Common myeloid progenitor, CD34-positive (primary cell): Measurements from ENCODE around the gene ERFL.

ENCODE experiments used
- CTCF ChIA-PET: fragments of 350-600 bp; sonication (Branson Sonifier 250); formaldehyde crosslinking; loops from one replicate; lab custom pipeline; 2021; ENCODE audit warnings: antibody characterized with exemption; lab: Charles Lee
- POLR2A ChIA-PET: fragments of 350-600 bp; sonication (Branson Sonifier 250); formaldehyde crosslinking; loops from one replicate; lab custom pipeline; 2021; ENCODE audit warnings: antibody characterized with exemption; lab: Charles Lee
- DNase-seq, 3 donors: peaks; one replicate each; pipeline versions ENCODE4 v3.0.0 to v3.0.0-alpha.2; 2013
- H3K27ac ChIP-seq, 2 experiments: 1 replicate in 1 of 2; 2 replicates in 1 of 2; pipeline ENCODE4 v1.7.0; 2013; ENCODE audit warnings: inconsistent platforms in 2 of 2, low read length in 2 of 2, mild to moderate bottlenecking in 2 of 2, low read depth in 1 of 2, moderate library complexity in 1 of 2; ENCODE audit not compliant: severe bottlenecking in 2 of 2, insufficient read depth in 1 of 2, poor library complexity in 1 of 2
- H3K27me3 ChIP-seq, 5 experiments: replicated peaks in 2 of 5; 1 replicate in 3 of 5; 2 replicates in 2 of 5; pipeline versions ENCODE4 v1.6.1 to v1.7.0; 2013; ENCODE audit warnings: low read length in 4 of 5, mild to moderate bottlenecking in 2 of 5, moderate library complexity in 2 of 5, inconsistent platforms in 1 of 5; ENCODE audit not compliant: insufficient read depth in 5 of 5, control insufficient read depth in 4 of 5
- H3K36me3 ChIP-seq, 4 experiments: 1 replicate in 2 of 4; 2 replicates in 2 of 4; pipeline versions ENCODE4 v1.6.1 to v1.7.0; 2013; ENCODE audit warnings: low read length in 3 of 4, control low read depth in 1 of 4, mild to moderate bottlenecking in 1 of 4; ENCODE audit not compliant: control insufficient read depth in 4 of 4, insufficient read depth in 4 of 4
- H3K4me1 ChIP-seq, 4 experiments: 1 replicate in 3 of 4; 2 replicates in 1 of 4; pipeline versions ENCODE4 v1.6.1 to v1.7.1; 2013; ENCODE audit warnings: low read length in 3 of 4, mild to moderate bottlenecking in 3 of 4, control low read depth in 1 of 4, inconsistent platforms in 1 of 4, moderate library complexity in 1 of 4; ENCODE audit not compliant: control insufficient read depth in 4 of 4, insufficient read depth in 4 of 4; ENCODE audit errors: control extremely low read depth in 1 of 4
- H3K4me3 ChIP-seq, 7 experiments: 1 replicate in 4 of 7; 2 replicates in 3 of 7; pipeline versions ENCODE4 v1.5.1 to v1.7.0; 2013; ENCODE audit warnings: mild to moderate bottlenecking in 7 of 7, low read length in 6 of 7, moderate library complexity in 6 of 7, inconsistent platforms in 2 of 7, low read depth in 2 of 7, control low read depth in 1 of 7; ENCODE audit not compliant: insufficient read depth in 4 of 7, control insufficient read depth in 1 of 7; ENCODE audit errors: extremely low read depth in 1 of 7
- H3K9me3 ChIP-seq, 5 experiments: 1 replicate in 4 of 5; 2 replicates in 1 of 5; pipeline versions ENCODE4 v1.6.1 to v1.7.1; 2013; ENCODE audit warnings: low read length in 4 of 5, mild to moderate bottlenecking in 2 of 5, inconsistent platforms in 1 of 5, low read depth in 1 of 5, moderate library complexity in 1 of 5; ENCODE audit not compliant: control insufficient read depth in 4 of 5, insufficient read depth in 2 of 5; ENCODE audit errors: control extremely low read depth in 1 of 5
- WGBS: methylation state at CpG from one replicate; pipeline ENCODE4 v1.1.5; 2013; ENCODE audit not compliant: insufficient coverage; 5-methylcytosine and 5-hydroxymethylcytosine counted together

The ERFL gene

DNA sequence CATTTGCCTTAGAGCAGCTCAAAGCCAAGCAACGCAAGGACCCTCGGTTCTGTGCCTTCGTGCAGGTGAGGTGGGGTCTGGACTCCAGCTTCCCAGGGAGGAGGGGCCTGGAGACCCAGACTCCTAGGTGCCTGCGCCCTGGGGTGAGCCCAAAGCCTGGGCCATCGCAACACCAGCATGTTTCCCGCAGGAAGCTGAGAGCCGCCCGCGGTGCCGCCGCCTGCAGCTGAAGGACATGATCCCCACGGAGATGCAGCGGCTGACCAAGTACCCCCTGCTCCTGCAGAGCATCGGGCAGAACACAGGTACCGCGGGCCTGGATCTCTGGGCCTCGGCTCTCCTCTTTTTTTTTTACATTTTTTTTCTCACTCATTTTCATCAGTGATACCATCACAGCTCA lies 25.7 kb downstream of the ERFL start:
- DNase-seq, result no peak
- 99% methylated on average over 17 of the region's 17 CpGs for WGBS
- Histone ChIP-seq H3K9me3 (no peaks in the 10 kb centered on the region), H3K27me3 (no peaks in the 10 kb centered on the region), H3K36me3 (peaks cover 11 to 93% (median 81%) of the 10 kb centered on the region in 4 experiments), H3K27ac (no peak overlapping the region), H3K4me3 (no peak overlapping the region), H3K4me1 (no peaks in the 10 kb centered on the region)
- ChIA-PET POLR2A (no interaction called here), CTCF (interaction anchor here (0.6 to 3.1 kb wide), 8 partner anchors 9 to 55 kb away, joined by 3 to 8 read pairs (median 4); no protein-coding TSS in a partner anchor)

GRCh38 chr19:41901707-41902360 lies 26.4 kb downstream of the ERFL start:
- H3K27ac ChIP-seq, result no peak overlapping the region
- H3K9me3 ChIP-seq, result no peaks in the 10 kb centered on the region
- WGBS, result 97% methylated on average over 20 of the region's 21 CpGs
- H3K36me3 ChIP-seq, result peaks cover 11 to 90% (median 78%) of the 10 kb centered on the region in 4 experiments
- ChIA-PET POLR2A (no interaction called here), CTCF (interaction anchor here (0.6 to 3.1 kb wide), 10 partner anchors 9 to 56 kb away, joined by 3 to 8 read pairs (median 4); no protein-coding TSS in a partner anchor)
- no peak overlapping the region for H3K4me3 ChIP-seq
- no peaks in the 10 kb centered on the region for H3K27me3 ChIP-seq
- H3K4me1 ChIP-seq, result no peaks in the 10 kb centered on the region
- no peak for DNase-seq

DNA sequence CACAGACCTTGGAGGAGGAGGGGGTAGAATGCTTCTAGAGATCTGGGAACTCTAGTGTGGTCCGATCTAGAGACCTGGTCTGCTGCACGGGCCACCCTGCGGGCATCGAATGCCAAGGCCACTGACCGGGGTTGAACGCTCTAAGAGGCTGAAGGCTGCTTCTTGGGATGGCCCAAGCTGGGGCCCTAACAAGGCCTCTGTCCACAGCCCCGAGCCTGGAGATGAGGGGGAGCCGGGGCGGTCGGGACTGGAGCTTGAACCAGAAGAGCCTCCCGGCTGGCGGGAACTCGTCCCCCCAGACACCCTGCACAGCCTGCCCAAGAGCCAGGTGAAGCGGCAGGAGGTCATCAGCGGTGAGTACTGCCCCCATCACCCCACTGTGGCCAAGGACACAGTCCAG lies 30.0 kb downstream of the ERFL start:
- Histone ChIP-seq H3K9me3 (no peaks in the 10 kb centered on the region), H3K36me3 (peaks cover 9 to 81% (median 67%) of the 10 kb centered on the region in 4 experiments), H3K27ac (no peak overlapping the region), H3K4me3 (no peak overlapping the region), H3K4me1 (no peaks in the 10 kb centered on the region), H3K27me3 (no peaks in the 10 kb centered on the region)
- ChIA-PET POLR2A (no interaction called here), CTCF (interaction anchor here (1.4 kb wide), 1 partner anchor 25 kb away, joined by 4 read pairs; no protein-coding TSS in a partner anchor)
- WGBS, result 98% methylated on average over 13 of the region's 15 CpGs
- DNase-seq, result no peak

GRCh38 chr19:41897820-41898219 lies 30.4 kb downstream of the ERFL start:
- H3K9me3 ChIP-seq, result no peaks in the 10 kb centered on the region
- H3K27ac ChIP-seq, result no peak overlapping the region
- POLR2A ChIA-PET, result no interaction called here
- no peak for DNase-seq
- no peaks in the 10 kb centered on the region for H3K27me3 ChIP-seq
- WGBS, result 97% methylated on average over 19 of the region's 24 CpGs
- CTCF ChIA-PET, result interaction anchor here (1.0 to 1.4 kb wide), 2 partner anchors 24 kb away, joined by 3 to 4 read pairs; no protein-coding TSS in a partner anchor
- H3K4me1 ChIP-seq, result peaks cover 0 to 3% (median 1%) of the 10 kb centered on the region in 4 experiments
- H3K36me3 ChIP-seq, result peaks cover 6 to 80% (median 65%) of the 10 kb centered on the region in 4 experiments
- no peak overlapping the region for H3K4me3 ChIP-seq

DNA sequence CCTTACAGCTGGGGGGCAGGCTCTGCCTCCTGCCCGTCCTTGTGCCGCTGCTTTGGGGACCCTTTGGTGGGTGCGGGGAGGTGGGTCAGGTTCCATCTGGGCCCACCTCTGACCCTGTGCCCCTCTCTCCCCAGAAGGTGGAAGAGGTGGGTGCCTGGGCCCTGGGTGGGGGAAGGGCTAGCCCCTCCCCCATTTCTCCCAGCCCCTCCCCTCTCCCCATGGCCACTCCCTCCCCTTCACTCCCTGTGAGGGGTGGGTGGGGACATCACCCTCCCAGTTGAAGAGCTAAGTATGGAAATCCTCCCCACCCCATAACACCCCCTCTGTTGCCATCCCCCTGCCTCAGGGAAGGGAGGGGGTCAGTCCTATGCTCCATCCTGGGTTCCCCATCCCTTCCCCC lies 31.1 kb downstream of the ERFL start:
- Histone ChIP-seq H3K4me1 (peaks cover 0 to 10% (median 6%) of the 10 kb centered on the region in 4 experiments), H3K4me3 (no peak overlapping the region), H3K9me3 (no peaks in the 10 kb centered on the region), H3K36me3 (peaks cover 6 to 80% (median 64%) of the 10 kb centered on the region in 4 experiments), H3K27me3 (no peaks in the 10 kb centered on the region), H3K27ac (no peak overlapping the region)
- ChIA-PET POLR2A (no interaction called here), CTCF (interaction anchor here (1.0 kb wide), 1 partner anchor 24 kb away, joined by 3 read pairs; no protein-coding TSS in a partner anchor)
- DNase-seq, result no peak
- WGBS, result 92% methylated on average over 2 of the region's 3 CpGs

- ChIA-PET CTCF (no interaction called here), POLR2A (no interaction called here)
- DNase-seq, result no peak
- Histone ChIP-seq H3K4me1 (peaks cover under 1 to 16% (median 12%) of the 10 kb centered on the region in 4 experiments), H3K9me3 (no peaks in the 10 kb centered on the region), H3K36me3 (peaks cover 6 to 80% (median 64%) of the 10 kb centered on the region in 4 experiments), H3K27me3 (no peaks in the 10 kb centered on the region), H3K4me3 (no peak overlapping the region), H3K27ac (peak overlapping the region in 1 of 2 experiments; percentile 14)
- WGBS, result 100% methylated on average over 1 of the region's 1 CpG
These were observed 31.7 kb downstream of the ERFL start for GRCh38 chr19:41896581-41896942.
